RWPE2 (cell line): ENCODE results near the gene RNF141.

Experiments used
- ATAC-seq: fragments of 200-7000 bp; cut with Tn5 transposase; 3 replicates; pipeline ENCODE4 v1.9.1; 2021; ENCODE audit warnings: low read depth
- DNase-seq: peaks from one replicate; pipeline ENCODE4 v3.0.0-alpha.2; 2020; ENCODE audit warnings: low spot score
- H3K27ac ChIP-seq: fragments of 450-650 bp; 2 replicates; pipeline ENCODE4 v1.5.1; 2017; ENCODE audit warnings: mild to moderate bottlenecking; ENCODE audit not compliant: poor library complexity, severe bottlenecking
- H3K27me3 ChIP-seq: fragments of 250-450 bp; sonication (Bioruptor Pico); 2 replicates; pipeline ENCODE4 v1.5.1; 2021; ENCODE audit warnings: mild to moderate bottlenecking, moderate library complexity; ENCODE audit not compliant: insufficient read depth, poor library complexity, severe bottlenecking
- H3K36me3 ChIP-seq: fragments of 250-450 bp; sonication (Bioruptor Pico); 2 replicates; pipeline ENCODE4 v1.5.1; 2020; ENCODE audit warnings: low read depth, mild to moderate bottlenecking, moderate library complexity
- H3K4me1 ChIP-seq: fragments of 250-450 bp; sonication (Bioruptor Pico); 2 replicates; pipeline ENCODE4 v1.5.1; 2021; ENCODE audit warnings: mild to moderate bottlenecking, moderate library complexity; ENCODE audit not compliant: insufficient read depth, poor library complexity, severe bottlenecking
- H3K4me3 ChIP-seq: fragments of 250-450 bp; sonication (Bioruptor Pico); 2 replicates; pipeline ENCODE4 v1.5.1; 2021; ENCODE audit warnings: mild to moderate bottlenecking, moderate library complexity; ENCODE audit not compliant: severe bottlenecking
- H3K9me3 ChIP-seq: fragments of 250-450 bp; sonication (Bioruptor Pico); 2 replicates; pipeline ENCODE4 v1.5.1; 2021; ENCODE audit warnings: mild to moderate bottlenecking, moderate library complexity; ENCODE audit not compliant: severe bottlenecking
- CTCF ChIP-seq: fragments of 450-650 bp; IDR thresholded peaks from one replicate; pipeline ENCODE4 v1.5.1; 2017; ENCODE audit warnings: mild to moderate bottlenecking, moderate library complexity; ENCODE audit not compliant: poor library complexity, severe bottlenecking

The RNF141 gene

DNA sequence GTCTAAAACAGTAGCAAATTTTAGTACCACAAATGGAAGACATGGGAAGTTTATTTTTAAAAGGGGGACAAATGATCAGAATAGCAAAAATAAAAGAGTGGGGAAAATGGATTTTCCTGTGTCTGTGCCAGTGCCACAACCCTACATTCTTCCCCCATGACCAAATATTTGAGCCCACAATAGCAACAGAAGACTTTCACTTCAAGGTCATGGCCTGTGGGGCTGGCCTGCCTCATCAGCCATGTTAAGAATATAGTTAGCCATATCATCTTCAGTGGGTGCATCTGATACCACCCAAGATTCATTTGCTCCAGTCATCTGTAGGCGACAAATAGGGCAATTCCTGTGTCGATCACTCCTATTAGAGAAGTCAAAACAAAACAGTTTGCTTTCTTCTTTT lies 26.3 kb downstream of the RNF141 start:
- Histone ChIP-seq H3K9me3 (no peaks in the 10 kb centered on the region), H3K27ac (no peak overlapping the region), H3K4me3 (no peak overlapping the region), H3K36me3 (peaks cover 41% of the 10 kb centered on the region), H3K27me3 (no peaks in the 10 kb centered on the region), H3K4me1 (peaks cover 20% of the 10 kb centered on the region)
- no peak for ATAC-seq
- no peak for DNase-seq
- no peak for TF ChIP-seq CTCF

- Histone ChIP-seq H3K9me3 (no peaks in the 10 kb centered on the region), H3K27ac (no peak overlapping the region), H3K4me3 (no peak overlapping the region), H3K36me3 (peaks cover 36% of the 10 kb centered on the region), H3K27me3 (no peaks in the 10 kb centered on the region), H3K4me1 (peaks cover 18% of the 10 kb centered on the region)
- peak; percentile 63 for TF ChIP-seq CTCF
- ATAC-seq: no peak
- no peak for DNase-seq
Measured at GRCh38 chr11:10514202-10514601, 26.8 kb downstream of the RNF141 start.

DNA sequence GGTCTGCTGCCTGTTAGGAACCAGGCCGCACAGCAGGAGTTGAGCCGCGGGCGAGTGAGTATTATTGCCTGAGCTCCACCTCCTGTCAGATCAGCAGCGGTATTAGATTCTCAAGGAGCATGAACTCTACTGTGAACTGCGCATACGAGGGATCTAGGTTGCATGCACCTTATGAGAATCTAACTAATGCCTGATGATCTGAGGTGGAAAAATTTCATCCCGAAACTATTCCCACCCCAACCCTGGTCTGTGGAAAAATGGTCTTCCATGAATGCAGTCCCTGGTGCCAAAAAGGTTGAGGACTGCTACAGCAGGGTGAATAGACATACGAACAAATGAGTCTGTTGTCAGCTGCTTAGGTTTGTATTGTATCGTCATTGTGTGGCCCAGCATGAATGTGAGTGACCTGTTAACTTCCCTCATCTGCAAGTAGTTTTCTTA lies 29.8 kb downstream of the RNF141 start:
- H3K27me3 ChIP-seq: no peaks in the 10 kb centered on the region
- H3K4me3 ChIP-seq: no peak overlapping the region
- no peaks in the 10 kb centered on the region for H3K9me3 ChIP-seq
- ATAC-seq: no peak
- DNase-seq: no peak
- H3K36me3 ChIP-seq: peaks cover 28% of the 10 kb centered on the region
- H3K27ac ChIP-seq: no peak overlapping the region
- TF ChIP-seq CTCF: no peak
- H3K4me1 ChIP-seq: no peaks in the 10 kb centered on the region

GRCh38 chr11:10506008-10506370 lies 35.0 kb downstream of the RNF141 start:
- Histone ChIP-seq H3K9me3 (no peaks in the 10 kb centered on the region), H3K4me1 (peaks cover 8% of the 10 kb centered on the region), H3K4me3 (no peak overlapping the region), H3K27ac (peak overlapping the region; percentile 12), H3K36me3 (peaks cover 33% of the 10 kb centered on the region), H3K27me3 (no peaks in the 10 kb centered on the region)
- no peak for DNase-seq
- ATAC-seq: no peak
- TF ChIP-seq CTCF: no peak

- peaks cover 36% of the 10 kb centered on the region for H3K36me3 ChIP-seq
- H3K4me1 ChIP-seq: peaks cover 8% of the 10 kb centered on the region
- no peak for TF ChIP-seq CTCF
- ATAC-seq (no peak), DNase-seq (no peak)
- no peak overlapping the region for H3K4me3 ChIP-seq
- H3K9me3 ChIP-seq: no peaks in the 10 kb centered on the region
- peak overlapping the region; percentile 12 for H3K27ac ChIP-seq
- H3K27me3 ChIP-seq: no peaks in the 10 kb centered on the region
Measured at GRCh38 chr11:10505278-10506007, 35.5 kb downstream of the RNF141 start.
